ENCODE results near the gene PSME4.
"Not testable (repeated sequence)": the region's sequence is repeated elsewhere in the genome, so short reads cannot be mapped to it uniquely, and the experiment has no call there.

PSME4 gene

GRCh38 chr2:53886406-53887280 is 84.2 kb downstream of the PSME4 start:
- no peak for FAIRE-seq

GRCh38 chr2:53884883-53885282 is 85.9 kb downstream of the PSME4 start:
- FAIRE-seq = no peak

DNA sequence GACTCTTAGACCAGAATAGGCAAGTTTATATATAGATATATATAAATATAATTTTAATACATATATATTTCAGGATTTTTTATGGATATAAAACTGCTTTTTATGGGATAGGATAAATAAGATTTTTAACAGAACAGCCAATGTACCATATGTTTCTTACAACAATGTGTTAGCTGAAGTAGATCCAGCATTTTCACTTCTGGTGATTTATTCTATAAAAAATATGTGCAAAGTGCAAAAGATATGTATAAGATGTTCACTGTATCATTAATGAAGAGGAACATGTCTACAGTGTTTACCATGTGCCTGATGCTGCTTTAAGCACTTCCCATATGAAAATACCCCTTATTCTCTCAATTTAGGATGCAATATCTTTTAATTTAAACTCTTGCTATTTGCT is 88.8 kb downstream of the PSME4 start:
- no peak for FAIRE-seq

DNA sequence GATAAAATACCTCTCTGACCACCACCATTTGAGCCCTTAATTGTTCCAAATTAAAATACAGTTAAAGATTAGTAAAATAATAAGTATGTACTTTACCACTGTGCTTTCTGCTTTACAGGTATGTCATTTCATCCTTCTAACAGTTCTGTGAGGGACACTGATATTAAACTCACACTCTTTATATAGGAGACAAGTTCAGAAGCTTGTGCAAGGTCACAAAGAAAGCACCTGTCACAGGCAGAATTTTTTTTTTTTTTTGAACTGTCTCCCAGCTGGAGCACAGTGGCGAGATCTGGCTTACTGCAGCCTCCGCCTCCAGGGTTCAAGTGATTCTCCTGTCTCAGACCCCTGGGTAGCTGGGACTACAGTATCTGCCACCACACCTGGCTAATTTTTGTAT is 89.4 kb downstream of the PSME4 start:
- no peak for FAIRE-seq

DNA sequence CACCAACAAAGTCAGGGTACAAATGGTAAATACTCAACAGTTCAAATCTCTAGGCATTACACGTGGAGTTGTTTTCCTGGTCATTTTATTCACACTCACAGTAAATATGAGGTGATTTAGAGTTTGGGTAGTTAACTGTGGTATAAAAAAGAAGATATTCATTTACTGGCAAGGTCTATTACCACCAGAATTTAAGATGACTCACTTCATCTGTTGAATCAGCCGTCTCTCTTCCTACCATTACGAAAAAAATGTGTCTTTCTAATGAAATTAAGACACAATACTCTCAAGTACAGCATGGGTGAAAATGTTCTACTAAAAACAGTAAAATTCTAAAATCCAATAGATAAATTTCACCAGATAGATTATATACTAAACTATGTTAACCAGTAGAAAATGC is 90.0 kb downstream of the PSME4 start:
- no peak for FAIRE-seq

DNA sequence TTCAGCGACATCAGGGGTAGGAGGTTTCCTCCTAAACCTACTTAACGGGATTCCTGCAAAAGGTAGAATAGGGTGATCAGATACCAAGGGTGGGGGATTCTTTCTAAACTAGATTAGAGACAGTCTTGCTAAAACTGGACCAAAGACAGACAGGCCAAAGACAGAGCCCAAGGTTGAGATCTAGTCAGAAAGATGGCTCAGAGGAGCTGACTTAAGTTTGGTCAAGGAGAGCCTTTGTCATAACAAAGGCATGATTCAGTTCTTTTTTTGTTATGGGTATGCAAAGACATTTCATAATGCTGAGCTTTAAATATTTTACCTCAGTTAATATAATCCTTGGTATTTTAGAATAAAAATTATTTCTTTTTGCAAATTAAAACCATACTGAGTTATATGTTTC is 93.2 kb downstream of the PSME4 start:
- peak; percentile 62 for FAIRE-seq

DNA sequence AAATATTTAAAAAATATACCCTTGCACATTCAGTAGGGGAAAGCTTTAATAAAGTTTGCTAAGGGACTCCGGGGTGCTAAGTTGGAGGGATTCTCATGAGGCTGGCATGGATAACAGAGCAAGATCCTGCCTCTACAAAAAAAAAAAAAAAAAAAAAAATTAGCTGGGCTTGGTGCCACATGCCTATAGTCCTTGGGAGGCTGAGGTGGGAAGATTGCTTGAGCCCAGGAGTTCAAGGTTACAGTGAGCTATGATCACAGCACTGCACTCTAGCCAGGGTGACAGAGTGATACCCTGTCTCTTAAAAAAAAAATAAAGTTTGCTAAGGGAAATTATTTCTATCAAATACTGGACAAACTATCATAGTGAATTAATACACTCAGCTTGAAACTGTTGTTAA is 93.7 kb downstream of the PSME4 start:
- no peak for FAIRE-seq

GRCh38 chr2:53874401-53874950 is 96.3 kb downstream of the PSME4 start:
- FAIRE-seq = no peak

- no peak for FAIRE-seq
Observed at GRCh38 chr2:53867773-53868172, 103.0 kb downstream of the PSME4 start.

DNA sequence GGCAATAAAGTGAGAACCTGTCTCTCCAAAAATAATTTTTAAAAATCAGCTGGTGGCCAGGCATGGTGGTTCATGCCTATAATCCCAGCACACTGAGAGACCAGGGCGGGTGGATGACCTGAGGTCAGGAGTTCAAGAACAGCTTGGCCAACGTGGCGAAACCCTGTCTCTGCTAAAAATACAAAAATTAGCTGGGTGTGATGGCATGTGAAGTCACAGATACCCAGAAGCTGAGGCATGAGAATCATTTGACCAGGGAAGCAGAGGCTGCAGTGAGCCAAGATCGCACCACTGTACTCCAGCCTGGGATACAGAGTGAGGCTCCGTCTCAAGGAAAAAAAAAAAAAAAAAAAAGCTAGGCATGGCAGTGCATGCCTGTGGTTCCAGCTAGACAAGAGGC is 103.6 kb downstream of the PSME4 start:
- FAIRE-seq = no peak

GRCh38 chr2:53865962-53866361 is 104.8 kb downstream of the PSME4 start:
- FAIRE-seq = no peak

DNA sequence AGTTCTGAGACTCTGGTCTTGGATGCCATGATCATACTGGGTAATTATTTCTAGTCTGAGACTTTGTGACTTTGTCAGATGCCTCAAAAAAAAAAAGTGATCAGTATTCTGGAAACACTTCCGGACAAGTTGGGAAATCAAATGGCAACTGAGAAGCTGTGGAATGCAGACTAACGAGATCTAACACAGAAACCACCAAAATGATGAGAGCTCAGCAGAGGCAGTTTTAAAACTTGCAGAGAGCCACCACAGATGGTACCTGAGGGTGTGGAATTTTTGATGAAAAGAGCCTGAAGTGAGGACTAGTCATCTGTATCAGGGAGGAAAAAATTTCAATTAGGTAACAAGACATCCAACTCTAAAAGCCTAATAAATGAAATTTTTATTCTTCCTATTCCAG is 105.5 kb downstream of the PSME4 start:
- no peak for FAIRE-seq

DNA sequence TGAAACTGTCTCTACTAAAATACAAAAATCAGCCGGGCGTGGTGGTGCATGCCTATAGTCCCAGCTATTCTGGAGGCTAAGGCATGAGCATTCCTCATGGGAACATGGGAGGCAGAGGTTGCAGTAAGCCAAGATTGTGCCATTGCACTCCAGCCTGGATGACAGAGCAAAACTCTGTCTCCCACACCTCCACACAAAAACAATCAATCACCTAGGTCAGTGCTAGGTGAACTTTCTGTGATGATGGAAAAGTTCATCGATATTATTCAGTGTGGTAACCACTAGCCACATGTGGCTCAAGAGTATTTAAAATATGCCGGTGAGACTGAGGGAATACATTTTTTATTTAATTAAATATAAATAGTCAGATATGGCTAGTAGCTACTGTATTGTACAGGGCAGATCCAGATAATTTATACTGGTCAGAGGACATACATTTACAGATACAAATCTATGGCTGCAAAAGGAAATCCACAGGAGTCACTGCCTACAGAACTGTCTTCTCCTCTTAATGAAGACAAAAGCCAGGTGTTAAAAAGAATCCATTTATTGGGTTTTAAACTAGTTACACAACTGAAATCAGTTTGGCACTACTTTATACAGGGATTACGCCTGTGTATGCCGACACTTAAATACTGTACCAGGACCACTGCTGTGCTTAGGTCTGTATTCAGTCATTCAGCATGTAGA is 107.1 kb downstream of the PSME4 start:
- no peak for FAIRE-seq

DNA sequence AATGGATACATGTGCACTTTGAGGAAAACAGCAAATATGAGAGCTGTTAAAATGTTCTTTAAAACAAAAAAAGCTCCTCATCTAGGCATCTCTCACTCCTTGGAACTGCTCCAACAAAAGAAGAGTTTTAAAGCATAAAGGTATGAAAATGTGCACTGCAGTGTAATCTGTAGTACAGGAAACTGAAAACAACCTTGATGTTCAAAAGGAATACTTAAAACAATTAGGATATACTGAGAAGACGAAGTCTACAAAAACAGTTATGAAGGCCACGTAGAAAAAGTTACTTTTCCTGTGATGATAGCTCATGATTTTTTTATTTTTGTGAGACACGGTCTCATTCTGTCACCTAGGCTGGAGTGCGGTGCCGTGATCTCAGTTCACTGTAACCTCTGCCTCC is 109.0 kb downstream of the PSME4 start:
- FAIRE-seq = no peak

DNA sequence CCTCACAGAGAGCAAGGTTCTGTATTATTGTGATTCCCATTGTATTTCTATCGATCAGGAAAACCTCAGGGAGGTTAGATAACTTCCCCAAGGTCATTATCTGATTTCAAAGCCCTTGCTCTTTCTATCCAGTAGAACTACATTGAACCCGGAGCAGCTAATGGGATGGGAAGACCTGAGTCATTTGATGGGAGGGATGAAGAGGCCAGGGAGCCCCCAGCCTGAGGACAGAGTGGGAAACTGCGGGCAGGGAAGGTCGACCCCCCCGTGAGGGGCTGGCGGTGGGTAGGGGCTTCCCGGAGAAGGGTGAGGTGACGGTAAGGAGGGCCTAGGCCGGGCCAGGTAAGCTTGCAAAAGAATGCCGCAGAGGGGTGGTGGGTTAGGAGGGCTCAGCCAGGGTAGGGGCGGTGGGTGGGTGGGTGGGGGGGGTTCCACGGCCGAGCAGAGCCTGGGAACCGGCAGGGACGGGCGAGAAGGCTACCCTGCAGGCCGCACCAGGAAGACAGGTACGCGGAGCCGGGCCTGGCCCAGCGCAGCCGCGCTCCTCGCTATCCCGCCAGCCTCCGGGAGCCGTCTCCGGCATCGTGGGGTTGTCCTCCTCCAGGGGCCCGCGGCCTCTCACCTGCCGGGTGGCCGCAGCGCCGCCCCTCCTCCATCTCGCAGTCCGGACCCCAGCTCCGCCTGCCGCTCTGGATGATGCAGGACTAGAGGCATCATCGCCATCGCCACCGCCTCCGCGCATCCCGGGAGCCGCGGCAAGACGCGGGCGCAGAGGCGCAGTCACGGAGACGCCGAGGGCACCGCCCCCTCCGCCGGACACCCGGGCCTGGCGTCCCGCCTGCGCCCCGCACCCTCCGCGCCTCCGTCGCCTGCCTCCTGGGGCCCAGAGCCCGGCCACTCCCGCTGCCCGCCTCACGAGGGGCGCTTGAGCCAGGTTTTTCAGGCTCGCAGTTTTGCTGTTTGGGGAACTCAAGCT is 111.3 kb downstream of the PSME4 start, which contains the start of gene GPR75:
Gene GPR75 (minus strand): TSS at position 762 of the 976 bp plus-strand sequence. CDS start 5,211 bp downstream, outside the sequence.
- FAIRE-seq = no peak

DNA sequence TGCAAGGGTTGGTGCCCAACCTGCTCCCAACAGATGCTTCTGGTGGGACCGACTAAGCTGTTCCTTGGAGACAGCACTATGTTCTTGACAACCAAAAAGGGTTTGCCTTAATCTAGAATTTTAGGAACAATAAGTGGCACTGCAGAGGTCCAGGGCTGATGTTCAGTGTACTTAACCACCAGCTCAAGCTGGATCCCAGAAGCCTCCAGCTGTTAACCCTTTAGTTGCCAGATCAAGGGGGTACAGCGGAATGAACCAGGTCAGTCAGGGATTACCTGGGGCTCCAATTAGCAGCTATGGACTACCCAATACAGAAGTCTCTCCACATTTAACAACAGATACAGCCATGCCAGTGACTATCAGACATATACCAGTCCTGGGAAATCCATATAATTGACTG is 114.5 kb downstream of the PSME4 start:
- no peak for FAIRE-seq

DNA sequence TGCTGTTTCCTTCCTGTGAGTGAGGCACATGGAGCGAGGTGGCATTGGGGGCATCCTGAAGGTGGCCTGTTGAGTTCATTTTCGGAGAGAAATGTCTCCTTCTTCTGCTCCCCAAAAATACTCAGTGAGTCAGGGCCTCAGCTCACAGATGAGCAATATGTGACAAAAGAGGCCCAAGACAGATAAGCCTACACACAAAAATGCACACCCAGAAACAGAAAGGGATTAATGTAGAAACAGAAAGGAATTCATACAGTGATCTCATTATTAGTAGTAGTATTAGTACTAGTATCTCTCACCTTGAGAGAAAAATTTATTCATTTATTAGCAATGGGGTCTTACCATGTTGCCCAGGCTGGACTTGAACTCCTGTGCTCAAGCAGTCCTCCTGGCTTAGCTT is 116.1 kb downstream of the PSME4 start:
- FAIRE-seq = no peak

DNA sequence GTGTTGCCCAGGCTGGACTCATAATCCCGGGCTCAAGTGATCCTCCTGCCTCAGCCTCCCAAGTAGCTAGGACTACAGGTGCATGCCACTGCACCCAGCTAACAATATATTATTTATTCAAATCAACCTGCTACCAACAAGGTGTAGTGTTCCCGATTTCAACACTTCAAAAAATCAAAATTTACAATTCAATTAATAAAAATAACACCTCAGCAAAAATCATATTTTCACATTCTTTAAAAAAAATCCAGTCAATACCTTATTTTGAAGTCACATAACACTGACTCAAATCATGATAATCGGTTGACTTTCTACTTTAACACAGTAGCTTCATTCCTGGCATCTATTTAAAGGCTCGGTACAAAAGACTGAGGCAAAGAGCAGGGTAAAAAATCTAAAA is 118.3 kb downstream of the PSME4 start:
- FAIRE-seq = no peak

- FAIRE-seq = not testable (repeated sequence)
Observed at GRCh38 chr2:53851052-53851757, 119.6 kb downstream of the PSME4 start.

DNA sequence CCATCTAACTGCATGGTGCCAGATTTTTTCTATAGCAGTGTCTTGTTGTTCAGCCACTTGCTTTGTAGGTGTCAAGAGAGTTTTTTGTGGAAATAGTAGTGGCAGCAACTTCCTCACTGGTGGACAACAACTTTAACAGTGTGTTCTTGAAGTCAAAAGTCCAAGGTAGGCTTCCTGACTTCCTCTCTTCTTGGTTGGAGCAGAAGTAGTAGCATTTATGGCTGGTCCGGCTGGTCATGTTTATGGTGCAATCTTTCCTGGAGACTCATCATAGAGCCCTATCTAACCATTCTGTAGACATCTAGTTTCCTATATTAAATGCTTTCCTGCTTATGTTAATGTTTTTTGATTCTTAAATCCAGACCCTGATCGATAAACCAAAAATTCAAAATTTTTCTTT is 122.7 kb downstream of the PSME4 start:
- no peak for FAIRE-seq

DNA sequence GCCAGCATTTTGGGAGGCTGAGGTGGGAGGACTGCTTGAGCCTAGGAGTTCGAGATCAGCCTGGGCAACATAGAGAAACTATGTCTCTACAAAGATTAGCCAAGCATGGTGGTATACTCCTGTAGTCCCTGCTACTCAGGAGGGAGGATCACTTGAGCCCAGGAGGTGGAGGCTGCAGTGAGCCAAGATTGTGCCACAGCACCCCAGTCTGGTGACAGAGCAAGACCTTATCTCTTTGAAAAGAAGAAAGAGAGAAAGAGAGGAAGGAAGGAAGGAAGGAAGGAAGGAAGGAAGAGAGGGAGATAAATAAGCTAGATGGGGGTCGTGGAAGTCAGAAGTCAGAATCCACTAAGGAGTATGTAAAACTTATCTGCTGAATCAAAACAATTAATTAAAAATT is 127.2 kb downstream of the PSME4 start:
- FAIRE-seq = no peak

DNA sequence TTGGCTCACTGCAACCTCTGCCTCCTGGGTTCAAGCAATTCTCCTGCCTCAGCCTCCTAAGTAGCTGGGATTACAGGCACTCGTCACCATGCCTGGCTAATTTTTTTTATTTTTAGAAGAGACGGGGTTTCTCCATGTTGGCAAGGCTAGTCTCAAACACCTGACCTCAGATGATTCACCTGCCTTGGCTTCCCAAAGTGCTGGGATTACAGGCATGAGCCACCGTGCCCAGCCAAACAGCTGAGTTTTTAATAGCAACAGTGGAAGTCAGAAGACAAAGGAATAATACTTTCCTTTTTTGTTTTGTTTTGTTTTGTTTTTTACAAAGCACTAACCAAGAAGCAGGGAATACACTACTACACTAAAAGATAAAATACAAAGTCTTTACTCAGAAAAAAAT is 127.9 kb downstream of the PSME4 start:
- FAIRE-seq = no peak
